Caco-2 (cell line): ENCODE results near the gene GTF3C5. TPM values are rescaled to one million over a fixed set of nuclear protein-coding genes. Genes with fewer than 3 reads are reported as not detected.

Experiments
- BruUV-seq: library from RNA; stranded (reverse); fragments of 400-500 nt; replicated peaks from 2 replicates; lab custom pipeline; 2021; lab: Mats Ljungman, UMichigan
- CTCF ChIA-PET: fragments of 300-600 bp; sonication (Branson Sonifier 250); formaldehyde crosslinking; loops from one replicate; lab custom pipeline; 2022; ENCODE audit warnings: antibody characterized with exemption; lab: Charles Lee
- POLR2A ChIA-PET: fragments of 300-600 bp; sonication (Branson Sonifier 250); formaldehyde crosslinking; loops from one replicate; lab custom pipeline; 2022; ENCODE audit warnings: antibody characterized with exemption; lab: Charles Lee
- DNase-seq, 2 experiments: peaks; one replicate each; pipeline versions ENCODE4 v3.0.0 to v3.0.0-alpha.2; 2020 to 2022
- H3K27me3 ChIP-seq: replicated peaks from 2 replicates; pipeline ENCODE4 v1.6.0; 2011; ENCODE audit warnings: low read length; ENCODE audit not compliant: control insufficient read depth, insufficient read depth
- H3K36me3 ChIP-seq: 2 replicates; pipeline ENCODE4 v1.5.1; 2011; ENCODE audit warnings: low read length; ENCODE audit not compliant: control insufficient read depth, insufficient read depth
- H3K4me1 ChIP-seq: fragments of 250-450 bp; sonication (Bioruptor Pico); 2 replicates; pipeline ENCODE4 v1.5.1; 2020; ENCODE audit warnings: mild to moderate bottlenecking
- H3K4me3 ChIP-seq: 2 replicates; pipeline ENCODE4 v1.5.1; 2011; ENCODE audit warnings: low read depth, mild to moderate bottlenecking, control low read depth, low read length
- H3K9me3 ChIP-seq: fragments of 250-450 bp; sonication (Bioruptor Pico); 2 replicates; pipeline ENCODE4 v1.5.1; 2020; ENCODE audit warnings: mild to moderate bottlenecking, moderate library complexity
- H3K27ac Mint-ChIP-seq: one replicate; pipeline ENCODE4 v1.8.0; 2022; ENCODE audit warnings: mixed read lengths; ENCODE audit not compliant: unreplicated experiment
- H3K27me3 Mint-ChIP-seq: one replicate; pipeline ENCODE4 v1.8.0; 2022; ENCODE audit warnings: mixed read lengths; ENCODE audit not compliant: insufficient read depth, unreplicated experiment
- H3K36me3 Mint-ChIP-seq: one replicate; pipeline ENCODE4 v1.8.0; 2022; ENCODE audit warnings: mild to moderate bottlenecking, mixed read lengths; ENCODE audit not compliant: insufficient read depth, unreplicated experiment
- H3K4me1 Mint-ChIP-seq: one replicate; pipeline ENCODE4 v1.8.0; 2022; ENCODE audit warnings: low read depth, mixed read lengths; ENCODE audit not compliant: unreplicated experiment
- H3K4me3 Mint-ChIP-seq: one replicate; pipeline ENCODE4 v1.8.0; 2022; ENCODE audit warnings: mild to moderate bottlenecking, moderate library complexity, mixed read lengths; ENCODE audit not compliant: unreplicated experiment
- H3K9me3 Mint-ChIP-seq: one replicate; pipeline ENCODE4 v1.8.0; 2022; ENCODE audit warnings: mixed read lengths; ENCODE audit not compliant: unreplicated experiment
- intact Hi-C: fragments of 100-400 bp; cut with micrococcal nuclease; formaldehyde crosslinking; loops from one replicate; pipeline ENCODE4 v1.10.0; 2022; ENCODE audit not compliant: unreplicated experiment
- total RNA-seq: library from RNA; stranded (reverse); gene quantifications from 2 replicates; pipeline ENCODE4 v1.2.3, GENCODE V29; 2022
- TF ChIP-seq, protein P1 (sequence below), 2 experiments: fragments of 200-600 bp in 1 of 2; IDR thresholded peaks; 1 replicate in 1 of 2; 2 replicates in 1 of 2; pipeline versions ENCODE4 v1.5.1 to v1.8.0; 2011 to 2022; ENCODE audit warnings: antibody characterized with exemption in 1 of 2, control low read depth in 1 of 2, inconsistent platforms in 1 of 2, low read depth in 1 of 2, low read length in 1 of 2, mild to moderate bottlenecking in 1 of 2, moderate library complexity in 1 of 2; ENCODE audit not compliant: insufficient read depth in 1 of 2, severe bottlenecking in 1 of 2, unreplicated experiment in 1 of 2

The GTF3C5 gene
- total RNA-seq, 1 experiment from 2014 or later = 73.1 TPM

DNA sequence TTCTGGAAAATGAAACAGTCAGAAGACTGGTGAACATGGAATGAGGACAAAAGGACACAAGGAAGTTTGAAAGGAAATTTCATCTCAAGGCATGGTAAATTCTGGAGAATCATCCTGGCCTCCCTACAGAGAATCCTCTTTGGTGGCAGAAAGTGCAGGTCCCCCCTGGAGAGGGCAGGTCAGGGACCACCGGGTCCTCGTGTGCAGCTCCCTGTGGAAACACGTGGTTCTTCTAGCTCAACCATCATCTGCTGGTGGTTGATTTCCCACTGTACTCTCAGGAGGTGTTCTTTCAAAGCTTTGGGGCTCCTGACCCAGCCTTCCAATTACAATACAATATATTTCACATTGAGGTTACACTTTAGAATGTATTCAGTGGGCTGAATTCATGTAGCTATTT lies 2.6 kb upstream of the GTF3C5 start:
- POLR2A ChIA-PET = no interaction called here
- Histone ChIP-seq H3K27me3 (no peaks in the 10 kb centered on the region), H3K4me1 (peaks cover 9% of the 10 kb centered on the region; the same call in 1 of the 2 replicates), H3K4me3 (no peak overlapping the region), H3K9me3 (no peaks in the 10 kb centered on the region), H3K36me3 (peaks cover under 1% of the 10 kb centered on the region)
- intact Hi-C loops = no loop called here
- Mint-ChIP-seq H3K27me3 (peaks cover 5% of the 10 kb centered on the region), H3K9me3 (no peaks in the 10 kb centered on the region), H3K36me3 (peaks cover 25% of the 10 kb centered on the region), H3K4me3 (peak overlapping the region; percentile 29), H3K27ac (no peak overlapping the region), H3K4me1 (peaks cover 15% of the 10 kb centered on the region)
- TF ChIP-seq, protein P1, sequence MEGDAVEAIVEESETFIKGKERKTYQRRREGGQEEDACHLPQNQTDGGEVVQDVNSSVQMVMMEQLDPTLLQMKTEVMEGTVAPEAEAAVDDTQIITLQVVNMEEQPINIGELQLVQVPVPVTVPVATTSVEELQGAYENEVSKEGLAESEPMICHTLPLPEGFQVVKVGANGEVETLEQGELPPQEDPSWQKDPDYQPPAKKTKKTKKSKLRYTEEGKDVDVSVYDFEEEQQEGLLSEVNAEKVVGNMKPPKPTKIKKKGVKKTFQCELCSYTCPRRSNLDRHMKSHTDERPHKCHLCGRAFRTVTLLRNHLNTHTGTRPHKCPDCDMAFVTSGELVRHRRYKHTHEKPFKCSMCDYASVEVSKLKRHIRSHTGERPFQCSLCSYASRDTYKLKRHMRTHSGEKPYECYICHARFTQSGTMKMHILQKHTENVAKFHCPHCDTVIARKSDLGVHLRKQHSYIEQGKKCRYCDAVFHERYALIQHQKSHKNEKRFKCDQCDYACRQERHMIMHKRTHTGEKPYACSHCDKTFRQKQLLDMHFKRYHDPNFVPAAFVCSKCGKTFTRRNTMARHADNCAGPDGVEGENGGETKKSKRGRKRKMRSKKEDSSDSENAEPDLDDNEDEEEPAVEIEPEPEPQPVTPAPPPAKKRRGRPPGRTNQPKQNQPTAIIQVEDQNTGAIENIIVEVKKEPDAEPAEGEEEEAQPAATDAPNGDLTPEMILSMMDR (IDR thresholded peaks at IDR 0.05; ENCODE audit: insufficient read depth in 1 of 2, low read depth in 1 of 2, low read length in 1 of 2, severe bottlenecking in 1 of 2, unreplicated experiment in 1 of 2) = no peak
- no peak for DNase-seq
- CTCF ChIA-PET = no interaction called here
- TSS peak; percentile 17 for BruUV-seq

DNA sequence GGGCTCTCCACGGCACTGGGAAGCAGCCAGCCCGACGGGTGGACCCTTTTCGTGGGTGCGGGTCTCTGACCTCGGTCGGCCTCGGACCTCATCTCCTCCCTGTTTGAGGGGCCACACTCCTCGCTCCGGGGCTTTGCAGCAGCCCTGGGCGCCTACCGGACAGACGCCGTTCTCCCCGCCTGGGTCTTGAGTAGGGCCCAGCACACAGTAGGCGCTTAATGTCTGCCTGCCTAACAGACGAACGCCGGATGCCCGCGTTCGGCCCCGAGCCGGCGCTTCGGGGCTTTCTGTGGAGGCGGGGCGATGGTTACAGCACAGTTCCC lies 842 bp upstream of the GTF3C5 start:
- peak overlapping the region; percentile 94 for H3K4me3 ChIP-seq
- DNase-seq = no peak
- Mint-ChIP-seq H3K4me1 (peaks cover 15% of the 10 kb centered on the region), H3K36me3 (peaks cover 25% of the 10 kb centered on the region), H3K27ac (peak overlapping the region; percentile 95), H3K4me3 (peak overlapping the region; percentile 89), H3K27me3 (peaks cover 5% of the 10 kb centered on the region), H3K9me3 (no peaks in the 10 kb centered on the region)
- H3K27me3 ChIP-seq = no peaks in the 10 kb centered on the region
- BruUV-seq = TSS peak; percentile 95
- ChIA-PET CTCF (interaction anchor here (0.6 to 1.6 kb wide), 5 partner anchors 8 to 202 kb away, joined by 4 to 27 read pairs (median 6); partner anchors contain the start of gene GFI1B), POLR2A (interaction anchor here (0.6 to 1.8 kb wide), 14 partner anchors 8 to 388 kb away, joined by 3 to 17 read pairs (median 4); partner anchors contain the start of genes MED22, REXO4 and RPL7A)
- H3K9me3 ChIP-seq = no peaks in the 10 kb centered on the region
- intact Hi-C loops = loop anchor here (1.0 kb wide), 1 partner anchor 8 kb away; no protein-coding TSS in a partner anchor
- TF ChIP-seq, protein P1 (IDR thresholded peaks at IDR 0.05; ENCODE audit: insufficient read depth in 1 of 2, low read depth in 1 of 2, low read length in 1 of 2, severe bottlenecking in 1 of 2, unreplicated experiment in 1 of 2) = no peak
- H3K4me1 ChIP-seq = peaks cover 9% of the 10 kb centered on the region; the same call in 1 of the 2 replicates
- H3K36me3 ChIP-seq = peaks cover 1% of the 10 kb centered on the region

DNA sequence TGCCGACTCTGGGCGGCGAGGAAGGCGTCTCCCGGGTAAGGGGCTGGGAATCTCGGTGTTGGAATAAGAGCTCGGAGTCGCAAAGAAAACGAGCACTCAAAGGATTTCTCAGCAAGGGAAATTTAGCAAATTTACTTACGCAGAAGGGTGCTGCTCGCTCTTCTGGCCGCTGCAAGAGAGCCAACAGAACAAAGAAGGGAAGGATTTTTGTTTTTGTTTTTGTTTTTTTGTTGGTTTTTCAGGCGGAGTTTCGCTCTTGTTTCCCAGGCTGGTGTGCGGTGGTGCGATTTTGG lies 279 bp downstream of the GTF3C5 start:
- Histone ChIP-seq H3K27me3 (no peaks in the 10 kb centered on the region), H3K4me3 (peak overlapping the region; percentile 81), H3K36me3 (peaks cover 1% of the 10 kb centered on the region), H3K4me1 (peaks cover 9% of the 10 kb centered on the region; the same call in 1 of the 2 replicates), H3K9me3 (no peaks in the 10 kb centered on the region)
- ChIA-PET CTCF (interaction anchor here (1.5 to 1.6 kb wide), 3 partner anchors 9 to 113 kb away, joined by 6 to 27 read pairs (median 15); partner anchors contain the start of gene GFI1B), POLR2A (interaction anchor here (0.6 to 1.8 kb wide), 6 partner anchors 9 to 525 kb away, joined by 3 to 17 read pairs (median 8); no protein-coding TSS in a partner anchor)
- no TSS peak for BruUV-seq
- Mint-ChIP-seq H3K4me1 (peaks cover 15% of the 10 kb centered on the region), H3K4me3 (peak overlapping the region; percentile 89), H3K27me3 (peaks cover 5% of the 10 kb centered on the region), H3K27ac (peak overlapping the region; percentile 95), H3K9me3 (no peaks in the 10 kb centered on the region), H3K36me3 (peaks cover 25% of the 10 kb centered on the region)
- intact Hi-C loops = no loop called here
- DNase-seq = no peak
- TF ChIP-seq, protein P1 (IDR thresholded peaks at IDR 0.05; ENCODE audit: insufficient read depth in 1 of 2, low read depth in 1 of 2, low read length in 1 of 2, severe bottlenecking in 1 of 2, unreplicated experiment in 1 of 2) = no peak
